NCI-H82 treated with DMSO at 0.1 percent for 48 hours (cell line): ENCODE results near the gene TPPP.

Experiments
- DNase-seq: peaks from one replicate; lab custom pipeline; 2025; ENCODE audit not compliant: unreplicated experiment; lab: John Stamatoyannopoulos, UW

The TPPP gene

GRCh38 chr5:666816-667498, 26.2 kb downstream of the TPPP start:
- no peak for DNase-seq

- no peak for DNase-seq
These were observed 27.0 kb downstream of the TPPP start for GRCh38 chr5:665956-666711.

GRCh38 chr5:665541-665955, 27.6 kb downstream of the TPPP start:
- DNase-seq: no peak

- no peak for DNase-seq
These were observed 28.2 kb downstream of the TPPP start for GRCh38 chr5:664994-665360.

DNA sequence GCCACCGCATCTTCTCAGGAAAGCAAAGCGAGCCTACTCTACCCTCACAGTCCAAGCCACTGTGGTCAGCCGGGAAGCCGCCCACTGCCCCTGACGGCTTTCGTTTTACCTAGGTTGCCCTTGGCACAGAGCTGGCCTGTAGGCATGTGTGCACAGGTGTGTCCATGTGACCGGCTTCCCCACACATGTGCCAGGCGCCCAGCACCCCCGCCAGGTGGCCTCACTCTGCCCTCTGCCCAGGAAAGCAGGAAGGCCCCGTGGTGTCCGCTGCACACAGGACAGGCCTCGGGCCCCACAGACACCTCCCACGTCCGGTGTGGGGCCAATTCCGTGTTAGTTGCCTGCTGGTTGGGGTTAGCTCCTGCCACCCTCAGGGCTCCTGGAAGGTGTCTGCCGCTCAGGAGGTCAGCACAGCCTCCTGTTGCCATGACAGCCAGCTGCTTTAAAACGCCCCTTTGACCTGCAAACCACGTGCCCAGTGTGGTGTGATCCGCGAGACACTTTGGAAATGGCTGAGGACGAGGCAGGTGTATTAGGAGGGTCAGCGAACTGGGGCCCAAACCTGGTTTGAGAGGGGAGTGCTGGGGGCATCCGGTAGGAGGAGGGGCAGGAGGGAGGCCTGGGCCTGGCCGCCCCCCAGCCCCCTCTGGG, 28.7 kb downstream of the TPPP start:
- no peak for DNase-seq

DNA sequence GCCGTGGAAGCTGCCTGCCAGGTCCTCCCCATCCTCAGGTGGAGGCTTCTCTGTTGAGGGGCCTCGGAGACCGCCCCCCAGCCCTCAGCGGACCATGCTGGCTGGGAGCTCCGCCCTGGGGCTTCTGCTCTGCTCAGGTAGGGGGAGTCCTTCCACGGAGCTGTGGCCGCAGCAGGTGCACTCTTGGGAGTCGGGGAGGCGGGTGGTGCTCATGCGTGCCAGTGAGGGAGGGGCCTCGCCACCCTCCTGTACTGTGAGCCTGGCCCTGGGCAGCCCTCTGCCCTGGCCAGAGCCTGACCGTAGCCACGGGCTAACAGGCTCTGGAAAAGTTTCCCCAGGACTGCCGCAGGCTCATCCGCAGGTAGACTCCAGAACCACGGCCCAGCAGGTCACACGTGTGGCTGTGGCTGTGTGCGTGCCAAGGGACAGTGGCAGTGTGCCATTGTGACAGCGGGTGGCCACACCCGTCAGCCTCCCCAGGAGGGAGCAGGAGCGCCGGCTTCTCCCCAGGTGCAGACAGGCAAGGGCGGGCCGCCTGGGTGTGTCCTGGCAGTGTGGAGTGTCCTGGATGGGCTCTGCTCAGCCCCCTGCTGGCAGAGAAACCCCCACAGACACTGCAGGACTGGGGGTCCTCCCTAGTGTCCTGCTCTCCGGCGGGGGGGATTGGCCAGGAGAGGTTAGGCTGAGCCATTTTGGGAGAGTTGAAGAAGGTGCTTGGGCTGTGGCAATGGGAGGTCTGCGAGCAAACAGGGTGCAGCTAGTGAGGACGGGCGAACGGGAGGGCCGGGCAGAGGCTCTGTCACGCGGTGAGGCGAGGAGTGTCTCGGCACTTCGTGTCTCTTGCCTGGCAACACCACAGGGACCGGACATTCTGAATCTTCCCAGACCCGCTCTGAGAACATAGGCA, 29.5 kb downstream of the TPPP start:
- no peak for DNase-seq

DNA sequence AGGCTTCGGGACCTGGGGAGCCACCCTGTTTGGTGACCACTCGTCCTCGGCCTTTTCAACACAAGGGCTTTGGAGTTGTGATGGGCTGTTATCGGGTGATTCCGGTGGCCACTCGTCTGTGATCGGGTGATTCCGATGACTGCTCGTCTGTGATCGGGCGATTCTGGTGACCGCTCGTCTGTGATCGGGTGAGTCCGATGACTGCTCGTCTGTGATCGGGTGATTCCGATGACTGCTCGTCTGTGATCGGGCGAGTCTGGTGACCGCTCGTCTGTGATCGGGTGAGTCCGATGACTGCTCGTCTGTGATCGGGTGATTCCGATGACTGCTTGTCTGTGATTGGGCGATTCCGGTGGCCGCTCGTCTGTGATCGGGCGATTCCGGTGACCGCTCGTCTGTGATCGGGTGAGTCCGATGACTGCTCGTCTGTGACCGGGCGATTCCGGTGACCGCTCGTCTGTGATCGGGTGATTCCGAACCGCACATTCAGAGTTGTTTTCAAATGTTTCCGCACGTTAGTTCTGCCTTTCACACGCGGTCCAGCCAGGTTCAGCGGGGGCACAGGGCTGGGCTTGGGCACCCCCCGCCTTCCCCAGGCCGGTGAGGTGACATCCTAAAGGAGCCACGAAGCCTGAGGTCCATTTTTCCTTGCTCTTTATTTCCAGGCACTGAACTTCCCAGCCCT, 30.3 kb downstream of the TPPP start:
- no peak for DNase-seq

- DNase-seq: no peak
These were observed 31.0 kb downstream of the TPPP start for GRCh38 chr5:661891-662750.

- no peak for DNase-seq
These were observed 32.6 kb downstream of the TPPP start for GRCh38 chr5:660491-661030.

GRCh38 chr5:659496-660263, 33.5 kb downstream of the TPPP start:
- no peak for DNase-seq

GRCh38 chr5:658103-658502, 35.0 kb downstream of the TPPP start:
- DNase-seq: no peak

- no peak for DNase-seq
These were observed 35.6 kb downstream of the TPPP start for GRCh38 chr5:657570-657969.

- DNase-seq: no peak
These were observed 37.7 kb downstream of the TPPP start for GRCh38 chr5:655406-655805.

DNA sequence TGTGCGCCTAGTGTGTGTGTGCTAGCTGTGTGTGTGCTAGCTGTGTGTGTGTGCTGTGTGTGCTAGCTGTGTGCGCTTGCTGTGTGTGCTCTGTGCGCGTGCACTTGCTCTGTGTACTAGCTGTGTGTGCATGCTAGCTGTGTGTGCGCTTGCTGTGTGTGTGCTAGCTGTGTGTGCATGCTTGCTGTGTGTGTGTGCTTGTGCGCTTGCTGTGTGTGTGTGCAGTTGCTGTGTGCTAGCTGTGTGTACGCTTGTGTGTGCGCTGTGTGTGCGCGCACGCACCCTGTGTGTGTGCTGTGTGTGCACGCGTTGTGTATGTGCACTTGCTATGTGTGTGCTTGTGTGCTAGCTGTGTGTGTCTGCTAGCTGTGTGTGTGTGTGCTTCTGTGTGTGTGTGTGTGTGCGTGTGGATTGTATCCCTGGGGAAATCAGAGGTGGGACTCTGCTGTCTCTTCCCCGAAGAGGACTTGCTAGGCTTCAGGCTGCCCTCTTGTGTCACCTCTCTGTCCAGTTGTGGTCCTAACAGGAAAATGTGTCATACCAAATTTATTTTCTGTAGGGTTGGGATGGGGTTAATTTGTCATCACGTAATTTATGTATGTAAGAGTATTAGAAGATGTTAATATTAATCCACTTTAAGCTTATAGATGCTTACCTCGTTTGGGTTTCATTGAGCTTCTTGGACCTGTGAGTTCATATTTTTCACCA, 38.9 kb downstream of the TPPP start:
- no peak for DNase-seq

GRCh38 chr5:652773-653350, 40.3 kb downstream of the TPPP start:
- DNase-seq: no peak

GRCh38 chr5:652023-652515, 41.1 kb downstream of the TPPP start:
- DNase-seq: no peak

GRCh38 chr5:651296-652022, 41.7 kb downstream of the TPPP start:
- no peak for DNase-seq
